UCSD-AML1 (cell line): ENCODE measurements around the gene OPN1MW3.
"Not testable (repeated sequence)": the region's sequence is repeated elsewhere in the genome, so short reads cannot be mapped to it uniquely, and the experiment has no call there.

ENCODE experiments used
- DNase-seq: peaks from one replicate; lab custom pipeline; 2025; ENCODE audit not compliant: unreplicated experiment; lab: John Stamatoyannopoulos, UW

Gene OPN1MW3

GRCh38 chrX:154257282-154257681 lies at the start of gene OPN1MW3:
TSS of gene OPN1MW3 (plus strand) at chrX:154257582. CDS start at chrX:154257620, 38 bp downstream.
- DNase-seq, result not testable (repeated sequence)

- DNase-seq, result not testable (repeated sequence)
Measured at GRCh38 chrX:154209670-154210418, 47.5 kb upstream of the OPN1MW3 start.

- not testable (repeated sequence) for DNase-seq
Measured at GRCh38 chrX:154211057-154211456, 46.3 kb upstream of the OPN1MW3 start.

DNA sequence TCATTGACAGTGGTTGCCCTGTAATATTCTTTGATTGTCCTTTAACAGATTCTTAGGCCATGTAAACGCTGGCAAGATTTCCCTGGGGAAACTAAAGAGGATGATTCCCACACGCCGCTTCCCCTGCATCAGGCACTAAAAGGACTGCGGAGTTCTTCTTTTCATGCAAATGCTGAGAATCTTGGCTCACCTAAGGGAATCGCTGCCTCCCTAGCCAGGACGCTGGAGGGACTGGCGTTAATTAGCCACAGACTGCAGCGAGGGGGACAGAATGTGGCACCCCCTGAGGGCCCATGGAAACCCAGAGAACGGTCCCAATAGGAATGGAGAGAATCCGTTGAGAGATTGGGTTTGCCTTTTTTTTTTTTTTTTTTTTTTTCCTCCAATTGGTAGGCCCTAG lies 45.9 kb upstream of the OPN1MW3 start:
- DNase-seq, result not testable (repeated sequence)

- DNase-seq, result not testable (repeated sequence)
Measured at GRCh38 chrX:154219456-154219855, 37.9 kb upstream of the OPN1MW3 start, which contains the start of gene OPN1MW2. TSS of gene OPN1MW2 (plus strand) at chrX:154219756. CDS start at chrX:154219816, 60 bp downstream.

- not testable (repeated sequence) for DNase-seq
Measured at GRCh38 chrX:154225292-154225691, 32.1 kb upstream of the OPN1MW3 start.

DNA sequence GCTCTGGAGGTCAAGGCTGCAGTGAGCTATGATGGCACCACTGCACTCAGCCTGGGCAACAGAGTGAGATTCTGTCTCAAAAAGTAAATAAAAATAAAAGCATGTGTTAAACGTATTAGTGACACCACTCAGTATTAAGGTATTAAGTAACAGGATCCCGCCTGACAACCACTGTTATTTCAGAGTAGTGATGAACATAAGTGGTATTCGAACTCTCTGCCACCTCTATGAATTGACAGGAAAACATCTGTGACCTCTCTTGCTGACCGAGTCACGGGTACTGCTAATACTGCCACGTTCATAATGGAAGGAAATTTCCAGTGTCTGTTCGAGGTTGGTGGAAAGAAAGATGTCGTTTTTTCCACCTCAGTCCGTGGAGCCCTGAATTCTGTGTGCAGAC lies 30.7 kb upstream of the OPN1MW3 start:
- not testable (repeated sequence) for DNase-seq

DNA sequence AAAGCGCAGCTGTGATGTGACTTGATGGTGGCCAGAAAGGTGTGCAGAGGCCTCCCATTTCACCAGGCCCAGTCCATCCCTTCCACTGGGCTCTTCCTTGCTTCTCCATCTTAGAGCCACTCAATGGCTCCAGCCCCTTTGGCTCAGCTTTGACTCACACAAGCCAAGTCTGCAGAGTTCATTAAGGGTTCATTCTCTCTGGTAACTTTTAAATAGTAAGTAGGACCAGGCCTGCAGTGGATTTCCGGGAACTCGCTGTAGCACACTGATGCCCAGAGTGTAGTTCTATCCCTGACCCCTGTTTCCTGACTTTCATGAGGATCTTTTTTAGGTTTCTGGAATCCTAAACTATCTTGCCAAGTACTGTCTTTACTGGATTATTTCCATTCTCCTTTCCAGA lies 25.9 kb upstream of the OPN1MW3 start:
- DNase-seq, result not testable (repeated sequence)

DNA sequence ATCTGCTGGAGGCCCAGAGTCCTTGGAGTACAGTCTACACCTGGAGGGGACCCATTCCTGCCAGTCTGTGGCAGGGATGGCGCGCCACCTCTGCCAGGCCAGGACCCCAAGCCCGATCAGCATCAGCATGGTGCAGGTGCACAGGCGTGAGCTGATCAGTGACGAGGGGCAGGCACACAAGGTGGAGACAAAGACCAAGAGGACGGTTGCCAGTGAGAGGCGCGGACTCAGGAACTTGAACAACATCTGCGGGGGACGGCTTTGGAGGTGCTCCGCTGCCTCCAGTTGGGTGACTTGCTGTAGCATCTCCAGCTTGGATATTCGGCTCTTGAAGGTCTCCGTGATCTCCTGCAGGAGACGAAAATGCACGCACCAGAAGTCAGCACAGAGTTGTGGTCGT lies 23.8 kb upstream of the OPN1MW3 start:
- DNase-seq, result not testable (repeated sequence)

DNA sequence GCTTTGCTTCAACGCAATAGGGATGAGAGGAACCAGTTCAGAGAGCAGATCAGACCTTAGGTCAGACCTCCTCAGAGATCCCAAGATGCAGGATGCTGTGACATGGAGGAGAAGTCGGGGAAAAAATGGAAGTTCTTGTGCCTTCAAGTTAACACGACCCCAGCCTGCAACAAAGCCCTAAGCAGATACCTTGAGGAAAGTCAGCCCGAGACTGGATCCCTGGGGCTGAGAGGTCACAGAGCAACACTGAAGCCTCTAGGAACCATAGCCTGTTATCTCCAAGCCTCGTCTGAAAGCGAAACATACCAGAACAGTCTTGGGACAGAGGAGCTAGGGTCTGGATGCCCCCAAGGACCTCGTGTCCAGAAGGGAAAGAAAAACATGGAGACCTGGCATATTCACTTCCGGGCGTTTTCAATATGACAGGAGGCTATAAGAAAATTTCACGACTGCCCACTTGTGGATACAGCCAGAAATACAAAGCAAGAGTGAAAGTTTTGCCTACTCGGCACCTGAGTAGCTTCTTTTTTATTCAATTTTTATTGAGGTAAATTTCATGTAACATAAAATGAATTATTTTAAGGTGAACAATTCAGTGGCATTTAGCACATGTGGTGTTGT lies 18.3 kb upstream of the OPN1MW3 start:
- not testable (repeated sequence) for DNase-seq

DNA sequence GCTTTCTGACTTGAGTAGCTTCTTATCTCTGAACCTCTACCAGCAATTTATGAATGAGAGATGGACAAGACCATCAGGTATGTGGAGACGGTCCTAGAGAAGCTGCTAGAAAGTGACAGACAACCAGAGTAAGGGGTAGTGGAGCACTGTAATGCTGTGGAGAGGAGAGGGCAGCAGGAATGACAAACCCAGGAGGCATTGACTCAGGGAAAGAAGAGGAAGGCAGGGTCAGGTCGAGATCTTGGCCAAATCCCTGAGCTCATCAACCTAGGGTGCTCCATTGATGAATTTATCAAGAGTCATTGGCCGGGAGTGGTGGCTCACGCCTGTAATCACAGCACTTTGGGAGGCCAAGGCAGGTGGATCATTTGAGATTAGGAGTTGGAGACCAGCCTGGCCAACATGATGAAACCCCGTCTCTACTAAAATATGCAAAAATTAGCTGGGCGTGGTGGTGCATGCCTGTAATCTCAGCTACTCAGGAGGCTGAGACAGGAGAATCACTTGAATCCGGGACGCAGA lies 17.3 kb upstream of the OPN1MW3 start:
- DNase-seq, result not testable (repeated sequence)

DNA sequence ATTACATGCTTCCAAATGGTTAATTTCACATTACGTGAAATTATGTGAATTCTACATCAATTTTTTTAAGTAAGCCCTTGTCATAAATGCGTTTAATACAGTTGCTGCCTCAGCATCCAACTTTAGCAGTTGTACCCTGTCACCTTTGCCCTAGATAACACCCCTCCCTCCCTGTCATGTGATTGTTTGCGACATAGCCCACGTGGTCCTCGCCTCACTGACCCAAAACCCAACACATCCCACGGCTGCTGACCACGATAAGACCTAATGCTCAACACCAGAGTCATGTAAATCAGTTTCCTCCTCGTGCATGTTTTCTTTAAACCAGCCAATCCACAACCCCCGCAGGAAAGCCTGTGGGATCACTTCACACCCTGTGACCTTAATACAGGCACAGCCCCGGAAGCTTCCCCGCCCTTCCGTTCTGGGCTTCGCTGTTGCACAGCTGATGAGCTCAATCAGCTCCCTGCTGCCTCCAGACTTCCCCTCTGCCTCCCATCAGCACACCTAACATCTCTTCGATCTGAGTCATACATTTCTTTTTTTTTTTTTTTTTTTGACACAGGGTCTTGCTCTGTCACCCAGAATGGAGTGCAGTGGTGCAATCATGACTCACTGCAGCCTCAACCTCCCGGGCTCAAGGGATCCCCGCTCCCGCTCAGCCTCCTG lies 9.9 kb upstream of the OPN1MW3 start:
- not testable (repeated sequence) for DNase-seq

- DNase-seq, result not testable (repeated sequence)
Measured at GRCh38 chrX:154248076-154248475, 9.3 kb upstream of the OPN1MW3 start.

DNA sequence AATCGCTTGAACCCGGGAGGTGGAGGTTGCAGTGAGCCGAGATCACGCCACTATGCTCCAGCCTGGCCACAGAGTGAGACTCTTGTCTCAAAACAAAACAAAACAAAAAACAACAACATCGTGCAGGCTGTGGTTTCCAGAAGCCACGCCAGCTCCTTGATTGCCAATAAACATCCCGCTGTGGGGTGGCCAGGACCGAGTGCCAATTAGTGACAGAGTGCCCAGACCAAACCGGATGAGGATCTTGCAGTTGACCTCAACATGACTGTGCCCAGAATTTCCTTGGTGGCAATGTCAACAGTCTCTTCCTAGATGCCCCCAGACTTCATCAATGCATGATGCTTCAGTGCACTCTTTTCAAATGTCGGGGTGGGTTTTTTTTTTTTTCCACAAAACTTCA lies 1.3 kb downstream of the OPN1MW3 start:
- DNase-seq, result not testable (repeated sequence)

GRCh38 chrX:154263072-154263471 lies 5.7 kb downstream of the OPN1MW3 start:
- not testable (repeated sequence) for DNase-seq

GRCh38 chrX:154269245-154269644 lies 11.9 kb downstream of the OPN1MW3 start:
- not testable (repeated sequence) for DNase-seq

- not testable (repeated sequence) for DNase-seq
Measured at GRCh38 chrX:154284489-154285338, 27.3 kb downstream of the OPN1MW3 start.

GRCh38 chrX:154286406-154286805 lies 29.0 kb downstream of the OPN1MW3 start:
- not testable (repeated sequence) for DNase-seq

DNA sequence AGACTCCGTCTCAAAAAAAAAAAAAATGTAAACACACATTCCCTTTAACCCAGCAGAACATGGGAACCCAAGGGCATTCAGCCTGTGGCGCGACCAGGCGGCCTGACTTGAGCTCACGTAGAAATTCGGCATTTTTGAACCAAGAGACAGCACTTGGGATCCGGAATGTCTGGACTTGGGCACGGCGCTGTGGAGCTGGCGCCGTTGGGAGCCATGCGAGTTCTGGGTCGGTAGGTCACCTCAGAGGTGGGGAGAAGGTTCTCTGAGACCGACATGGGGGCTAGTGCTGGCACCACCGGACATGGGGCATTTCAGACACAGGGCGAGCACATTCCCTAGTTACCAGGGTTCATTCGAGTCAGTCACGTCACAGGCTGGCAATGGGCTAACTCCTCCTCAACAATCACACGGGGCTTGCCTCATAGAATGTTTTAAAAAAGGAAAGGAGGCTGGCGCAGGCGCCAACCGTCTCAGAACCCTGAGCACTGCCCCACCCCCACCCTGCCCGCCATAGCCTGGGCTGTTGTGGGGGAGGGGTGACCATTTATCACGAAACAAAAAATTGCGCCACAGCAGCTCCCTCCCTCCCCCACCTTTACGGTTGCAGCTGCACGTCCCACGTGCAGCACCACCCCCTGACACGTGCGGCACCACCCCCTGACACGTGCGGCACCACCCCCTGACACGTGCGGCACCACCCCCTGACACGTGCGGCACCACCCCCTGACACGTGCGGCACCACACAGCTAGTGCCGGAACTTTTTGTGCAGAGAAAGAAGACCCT lies 37.6 kb downstream of the OPN1MW3 start, which contains the start of gene TEX28:
TSS of gene TEX28 (minus strand) at position 334 of the 784 bp plus-strand sequence. CDS start 3,007 bp downstream, outside the sequence.
- DNase-seq, result no peak
